HG02981 (cell line): Measurements from ENCODE around the gene PARP3.

Experiments
- ATAC-seq: cut with Tn5 transposase; IDR thresholded peaks from one replicate; pipeline ENCODE4 v1.9.1; 2021; ENCODE audit warnings: mild to moderate bottlenecking, moderate library complexity; ENCODE audit not compliant: unreplicated experiment

Gene PARP3

DNA sequence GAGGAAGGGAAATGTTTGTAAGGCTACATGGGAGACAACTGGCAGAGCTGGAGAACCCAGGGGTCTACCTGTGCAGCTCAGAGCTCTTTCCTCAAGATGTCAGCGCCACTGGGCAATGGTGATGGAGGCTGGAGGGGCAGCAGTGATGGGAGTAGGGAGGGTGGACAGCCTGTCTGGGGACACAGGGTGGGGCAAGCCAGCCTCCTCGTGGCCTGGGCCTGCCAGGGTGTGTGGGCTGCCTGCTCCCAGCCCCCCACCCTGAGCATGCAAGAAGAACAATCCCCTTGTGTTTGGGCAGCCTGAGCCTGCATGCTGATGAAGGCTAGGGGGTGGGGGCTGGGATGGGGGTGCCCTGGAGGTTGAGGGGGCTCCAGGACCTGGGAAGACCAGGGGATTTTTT is 23.9 kb downstream of the PARP3 start:
- ATAC-seq = no peak

DNA sequence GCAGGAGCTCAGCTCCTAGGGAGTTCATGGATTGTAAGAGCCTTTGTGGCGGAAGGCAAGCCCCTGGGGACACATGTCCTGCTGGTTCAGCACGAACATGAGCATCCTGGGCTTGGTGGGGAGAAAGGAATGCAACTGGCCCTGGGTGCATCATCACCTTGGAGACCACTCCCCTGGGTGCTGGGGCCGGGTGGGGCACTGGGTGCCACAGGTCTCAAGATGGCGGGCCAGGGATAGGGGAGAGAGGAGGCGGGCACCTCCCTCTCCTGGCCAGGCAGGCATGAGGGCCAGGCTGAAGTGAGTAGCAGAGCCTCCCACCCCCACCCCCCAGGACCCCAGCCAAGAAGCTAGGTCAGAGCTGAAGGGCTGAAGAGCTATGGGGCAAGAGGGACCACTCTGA is 24.3 kb downstream of the PARP3 start:
- ATAC-seq = no peak

DNA sequence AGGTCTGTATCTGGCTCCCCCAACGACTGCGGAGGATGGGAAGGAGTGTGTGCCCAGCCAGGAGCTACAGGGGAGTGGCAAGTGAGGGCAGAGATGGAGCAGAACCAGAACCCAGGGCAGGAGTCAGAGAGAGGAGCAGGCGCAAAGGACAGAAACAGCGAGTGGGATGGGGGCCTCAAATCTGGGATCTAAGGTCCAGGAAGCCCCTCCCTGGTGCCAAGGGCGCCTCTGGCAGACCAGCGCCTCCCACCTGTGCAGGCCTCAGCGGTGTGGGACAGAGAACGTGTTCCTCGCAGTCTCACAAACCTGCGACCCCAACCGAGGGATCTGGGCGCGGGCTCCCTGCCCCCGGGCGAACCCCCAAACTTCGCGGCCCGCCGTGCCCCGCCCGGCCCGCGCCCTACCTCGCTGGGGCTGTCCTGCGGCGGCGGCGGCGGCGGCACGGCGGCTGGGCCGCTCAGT is 24.8 kb downstream of the PARP3 start:
- ATAC-seq = peak; percentile 25

DNA sequence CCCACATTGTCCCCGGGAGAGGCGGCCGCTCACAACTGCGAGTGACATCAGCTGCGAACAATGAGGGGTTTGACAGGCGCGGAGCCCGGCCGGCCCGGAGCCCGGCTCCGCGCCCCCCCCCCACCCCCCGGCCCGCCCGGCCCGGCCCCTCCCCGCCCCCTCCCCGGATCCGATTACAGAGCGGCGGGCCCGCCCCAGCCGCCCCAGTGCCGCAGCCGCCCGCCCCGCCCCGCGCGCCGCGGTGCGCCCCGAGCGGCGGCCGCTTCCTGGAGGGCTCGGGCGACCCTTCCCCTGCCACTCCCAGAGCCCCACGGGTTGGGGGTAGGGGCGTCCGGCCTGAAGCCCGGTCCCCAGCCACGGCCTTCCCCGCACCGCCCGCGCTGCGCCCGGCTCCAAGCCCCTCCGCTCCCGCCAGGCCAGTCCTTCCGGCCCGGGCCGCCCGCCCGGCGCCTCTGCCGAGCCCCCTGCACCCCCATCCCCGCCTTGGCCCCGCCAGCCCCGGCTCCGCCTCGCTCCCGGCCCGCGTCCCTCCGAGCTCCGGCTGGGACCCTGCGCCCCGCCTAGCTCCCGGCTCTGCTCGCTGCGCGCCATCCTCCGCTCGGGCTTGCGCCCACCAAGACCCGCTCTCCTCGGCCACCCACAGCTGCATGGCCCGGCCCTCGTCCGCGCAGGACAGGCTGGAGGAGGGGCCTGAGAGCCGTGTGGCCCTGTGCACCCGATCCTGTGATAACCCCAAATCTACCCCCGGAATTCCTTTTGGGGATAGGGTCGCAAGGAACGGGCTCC is 25.4 kb downstream of the PARP3 start, which contains the start of gene PCBP4:
PCBP4 (minus strand) TSS at position 71 of the 786 bp plus-strand sequence. CDS start 6,214 bp downstream, outside the sequence.
- ATAC-seq = peak; percentile 49

DNA sequence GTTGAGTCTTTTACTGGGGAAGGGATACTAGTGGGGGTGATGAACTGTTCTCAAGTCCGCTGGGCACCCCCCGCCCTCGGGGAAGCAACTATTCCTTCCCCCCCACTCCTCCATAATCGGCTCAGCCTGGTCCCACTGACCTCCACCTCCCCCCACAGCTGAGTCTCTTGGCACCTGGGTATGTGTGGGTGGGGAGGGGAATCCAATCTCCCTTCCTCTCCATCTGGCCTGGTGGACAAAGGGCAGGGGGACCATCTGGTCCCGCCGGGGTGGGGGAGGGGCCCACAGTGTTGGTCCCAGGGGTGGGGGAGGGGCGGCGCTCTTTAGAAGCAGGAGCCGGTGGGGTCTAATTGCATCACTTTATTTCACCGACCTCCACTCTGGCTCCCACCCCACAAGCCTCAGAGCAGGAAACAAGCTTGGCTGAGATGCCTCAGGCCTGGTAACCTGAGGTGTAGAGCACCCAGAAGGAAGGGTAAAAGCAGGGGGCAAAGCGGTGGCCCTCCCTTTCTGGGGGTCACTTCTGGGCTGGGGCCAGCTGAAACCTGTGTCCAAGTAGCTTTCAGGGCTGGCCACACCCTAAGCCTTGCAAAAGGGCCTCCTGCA is 26.1 kb downstream of the PARP3 start:
- no peak for ATAC-seq

DNA sequence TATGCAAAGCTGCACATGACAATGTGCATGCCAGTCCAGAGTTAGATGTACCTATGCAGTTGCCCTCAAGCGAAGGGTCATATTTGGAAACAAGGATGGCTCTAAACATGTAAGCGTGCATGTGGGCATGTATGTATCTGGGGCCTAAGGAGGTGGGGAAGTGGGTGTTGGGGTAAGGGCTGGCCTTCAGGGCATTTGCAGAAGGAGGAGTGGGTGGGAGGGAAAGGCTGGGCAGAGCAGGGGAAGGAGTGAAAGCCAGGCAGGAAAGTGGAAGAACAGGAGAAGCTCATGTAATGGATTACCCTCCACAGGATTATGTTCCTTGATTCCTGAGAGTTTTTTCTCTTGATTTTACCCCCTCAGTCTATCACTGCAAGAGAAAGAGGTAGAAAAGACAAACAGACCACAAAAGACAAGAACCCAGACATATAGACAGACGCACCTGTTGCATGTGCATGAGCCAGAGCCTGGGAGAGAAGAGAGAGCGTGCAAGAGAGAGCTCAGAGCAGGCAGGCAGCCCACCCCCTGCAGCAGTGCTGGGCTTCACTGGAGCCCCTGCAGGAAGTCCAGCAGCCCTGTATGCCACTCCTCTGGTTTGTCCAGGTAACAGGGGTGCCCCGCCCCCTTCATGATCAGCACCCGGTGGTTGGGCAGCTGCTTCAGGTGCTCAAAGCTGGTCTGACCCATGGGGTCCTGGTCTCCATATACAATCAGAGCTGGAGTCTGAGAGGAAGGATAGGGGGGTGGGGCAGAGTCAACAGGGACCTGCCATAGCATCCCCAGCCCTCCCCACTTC is 26.9 kb downstream of the PARP3 start:
- ATAC-seq = no peak

DNA sequence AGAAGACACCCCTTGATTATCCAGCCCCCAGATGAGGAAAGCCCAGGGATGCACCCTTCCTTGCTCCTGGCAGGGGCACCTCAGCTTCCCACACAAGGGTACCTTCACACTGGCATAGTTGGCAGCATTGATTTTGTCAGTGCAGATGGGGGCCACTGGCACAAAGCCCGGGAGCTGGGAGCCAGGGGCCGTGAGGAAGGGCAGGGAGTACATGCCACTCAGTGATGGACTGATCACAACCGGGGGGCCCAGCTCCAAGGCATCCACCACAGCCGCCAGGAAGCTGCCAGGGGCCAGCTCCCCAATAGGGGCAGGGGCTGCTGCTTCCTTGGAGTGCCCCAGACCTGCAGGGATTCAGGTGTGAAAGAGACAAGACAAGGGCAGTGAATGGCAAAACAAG is 27.7 kb downstream of the PARP3 start:
- ATAC-seq = no peak

DNA sequence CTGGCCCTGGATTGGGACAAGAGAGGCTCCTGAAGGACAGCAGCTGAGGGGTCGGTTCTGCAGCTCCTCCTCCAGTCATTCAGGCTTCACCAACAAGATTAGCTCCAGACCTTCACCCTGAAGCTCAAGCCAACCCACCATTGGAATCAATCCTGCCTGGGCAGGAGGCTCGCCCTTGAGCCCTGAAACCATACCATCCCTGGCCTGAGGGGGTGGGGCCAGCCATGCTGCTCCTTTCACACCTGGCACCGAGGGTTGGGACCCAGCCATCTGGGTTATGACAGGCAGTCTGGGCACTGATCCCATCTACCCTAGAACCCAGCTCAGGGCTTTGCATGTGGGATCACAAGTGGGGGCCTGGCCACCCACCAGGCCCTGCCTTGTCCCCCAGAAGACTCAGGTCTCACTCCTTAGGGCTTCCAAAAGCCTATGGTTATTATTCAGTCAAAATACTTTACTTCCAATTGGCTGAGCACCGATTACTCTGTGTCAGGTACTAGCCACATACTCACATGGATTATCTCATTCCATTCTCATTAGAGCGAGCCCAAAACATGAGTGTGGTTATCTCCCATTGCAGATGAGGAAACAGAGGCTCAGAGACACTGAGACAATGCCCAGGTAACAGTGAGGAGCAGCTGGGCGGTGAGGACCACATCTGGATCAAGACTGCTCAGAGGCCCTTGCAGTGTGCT is 28.6 kb downstream of the PARP3 start:
- ATAC-seq = no peak

DNA sequence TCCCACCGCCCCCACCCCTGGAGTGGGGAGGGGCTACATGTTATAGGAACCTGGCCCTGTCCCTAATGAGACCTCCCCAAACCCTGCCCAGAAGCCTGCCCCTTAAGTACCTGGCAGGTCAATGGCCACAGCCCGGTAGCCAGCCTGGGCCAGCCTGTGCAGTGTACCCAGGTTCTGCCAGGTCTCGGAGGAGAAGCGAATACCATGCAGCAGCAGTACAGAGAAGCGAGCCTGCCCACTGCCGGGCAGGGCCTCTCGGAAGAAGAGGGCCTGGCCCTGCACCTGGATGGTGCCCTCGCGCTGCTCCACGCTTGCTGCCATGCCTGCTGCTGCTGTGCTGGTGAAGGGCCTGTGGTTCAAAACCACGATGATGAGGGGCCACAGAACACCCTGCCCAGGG is 29.2 kb downstream of the PARP3 start:
- no peak for ATAC-seq

DNA sequence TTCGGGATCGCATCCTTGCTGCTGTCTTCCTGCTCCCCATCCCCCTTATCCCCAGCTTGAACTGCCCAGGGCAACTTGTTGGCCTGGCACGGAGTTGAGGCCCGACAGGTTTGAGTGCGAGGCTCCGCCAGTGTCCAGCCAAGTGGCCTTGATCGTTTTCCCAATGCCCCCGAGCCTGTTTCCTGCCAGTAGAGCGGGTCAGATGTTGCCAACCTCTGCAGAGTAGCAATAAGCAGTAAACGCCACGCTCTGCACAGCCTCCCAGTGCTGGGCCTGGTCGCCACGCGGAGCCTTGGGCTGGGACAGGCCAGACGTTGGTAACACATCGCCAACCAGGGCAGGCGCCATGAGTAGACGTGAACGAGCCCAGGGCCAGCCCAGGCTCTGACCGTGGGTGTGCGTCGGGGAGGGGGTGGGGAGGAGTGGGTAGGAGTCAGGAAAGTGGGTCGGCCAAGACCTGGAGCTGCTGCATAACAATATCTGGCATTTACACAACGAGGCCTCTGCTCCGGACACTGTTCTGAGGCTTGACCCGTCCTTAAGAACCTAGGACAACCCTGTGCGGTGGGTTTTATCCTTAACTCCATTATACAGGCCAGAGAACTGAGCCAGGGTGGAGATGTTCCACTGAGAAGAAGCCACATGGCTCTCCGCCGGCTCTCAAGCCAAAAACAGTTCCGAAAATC is 32.3 kb downstream of the PARP3 start:
- ATAC-seq = peak; percentile 9

DNA sequence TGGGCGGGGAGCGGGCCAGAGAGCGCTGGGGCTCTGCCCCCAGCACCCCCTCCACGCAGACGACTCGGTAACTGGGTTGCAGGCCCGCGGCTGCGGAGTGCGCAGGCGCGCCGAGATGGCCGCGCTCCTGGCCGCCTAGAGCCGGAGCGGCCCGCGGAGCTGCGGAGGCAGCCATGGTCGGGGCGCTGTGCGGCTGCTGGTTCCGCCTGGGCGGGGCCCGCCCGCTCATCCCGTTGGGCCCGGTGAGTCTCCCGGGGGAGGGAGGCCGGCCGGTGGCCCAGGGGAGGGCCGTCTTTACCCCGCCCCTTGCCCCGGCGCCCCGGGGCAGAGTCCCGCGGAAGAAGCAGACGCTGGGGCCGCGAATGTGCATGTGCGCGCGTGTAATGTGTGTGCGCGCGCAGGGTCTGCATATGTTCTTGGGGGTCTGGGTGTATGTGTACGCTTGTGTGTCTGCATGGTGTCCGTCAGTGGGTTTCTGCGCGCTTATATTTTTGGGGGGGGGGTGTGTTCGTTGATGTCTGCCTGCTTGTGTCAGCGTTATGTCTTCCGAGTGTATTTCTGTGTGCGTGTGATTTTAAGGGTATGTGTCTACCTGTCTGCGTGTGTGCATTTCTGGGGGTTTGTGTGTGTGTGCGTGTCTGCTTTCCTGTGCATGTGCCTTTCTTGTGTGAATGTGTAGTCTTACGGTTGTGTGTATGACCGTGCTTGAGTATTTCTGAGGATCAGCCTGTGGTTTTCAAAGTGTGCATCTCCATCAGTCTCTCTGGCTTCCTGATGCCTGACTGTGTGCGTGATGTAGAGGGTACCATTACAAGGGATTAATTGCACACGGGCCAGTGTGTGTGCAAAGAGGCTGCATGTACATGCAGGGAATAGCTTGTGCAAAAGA is 33.0 kb downstream of the PARP3 start, which contains the start of gene ABHD14A:
ABHD14A (plus strand) TSS at position 102 of the 889 bp plus-strand sequence; CDS start at position 174, 72 bp downstream.
- peak; percentile 41 for ATAC-seq

DNA sequence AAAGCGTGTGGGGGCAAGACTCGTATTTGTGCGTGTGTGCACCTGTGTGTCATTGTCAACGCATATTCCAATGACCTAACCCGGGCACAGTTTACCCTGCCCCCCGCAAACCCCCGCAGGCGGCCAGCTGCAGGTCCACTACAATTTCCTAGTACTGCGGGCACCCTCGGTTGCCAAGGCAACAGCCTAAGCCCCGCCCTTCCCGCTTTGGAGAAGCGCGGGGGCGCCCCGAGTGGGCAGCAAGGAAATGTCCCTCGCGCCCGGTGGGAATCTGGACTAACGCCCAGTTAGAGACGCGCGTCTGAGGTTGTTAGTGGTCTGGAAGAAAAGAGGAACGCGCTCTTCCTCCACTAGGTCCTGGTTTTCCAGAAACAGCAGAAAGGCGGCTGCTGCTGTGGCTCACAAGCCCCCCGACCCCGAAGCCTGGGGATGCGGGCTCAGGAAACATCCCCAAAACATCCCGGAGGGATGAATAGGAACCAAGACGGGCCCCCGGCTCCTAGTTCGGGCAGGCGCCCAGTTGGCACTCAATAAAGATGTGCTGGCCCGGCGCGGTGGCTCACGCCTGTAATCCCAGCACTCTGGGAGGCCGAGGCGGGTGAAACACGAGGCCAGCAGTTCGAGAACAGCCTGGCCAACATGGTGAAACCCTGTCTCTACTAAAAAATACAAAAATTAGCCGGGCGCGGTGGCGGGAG is 33.8 kb downstream of the PARP3 start:
- ATAC-seq = no peak

DNA sequence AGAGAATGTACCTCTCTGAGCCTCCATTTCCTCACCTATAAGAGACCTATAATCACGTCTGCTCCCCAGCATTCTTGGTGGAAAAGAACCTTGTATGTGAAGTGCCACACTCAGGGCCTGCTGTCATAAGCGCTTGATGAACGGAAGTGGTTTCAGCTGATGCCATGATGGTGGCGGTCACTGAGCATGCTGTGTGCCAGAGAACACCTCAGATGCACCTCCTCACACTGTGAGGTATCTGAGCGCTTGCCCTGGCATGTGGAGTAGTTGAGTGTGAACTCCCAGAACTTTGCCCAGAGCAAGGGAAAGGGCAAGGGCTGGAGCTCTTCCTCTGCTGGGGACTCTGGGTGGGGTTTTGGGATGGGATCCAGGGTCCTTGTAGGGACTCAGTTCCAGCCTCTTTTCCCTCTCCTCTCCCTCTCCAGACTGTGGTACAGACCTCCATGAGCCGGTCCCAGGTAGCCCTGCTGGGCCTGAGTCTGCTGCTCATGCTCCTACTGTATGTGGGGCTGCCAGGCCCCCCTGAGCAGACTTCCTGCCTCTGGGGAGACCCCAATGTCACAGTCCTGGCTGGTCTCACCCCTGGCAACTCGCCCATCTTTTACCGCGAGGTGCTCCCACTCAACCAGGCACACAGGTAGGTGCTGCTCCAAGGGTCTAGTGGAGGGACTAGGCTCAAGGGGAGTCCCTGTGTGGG is 35.4 kb downstream of the PARP3 start:
- no peak for ATAC-seq

DNA sequence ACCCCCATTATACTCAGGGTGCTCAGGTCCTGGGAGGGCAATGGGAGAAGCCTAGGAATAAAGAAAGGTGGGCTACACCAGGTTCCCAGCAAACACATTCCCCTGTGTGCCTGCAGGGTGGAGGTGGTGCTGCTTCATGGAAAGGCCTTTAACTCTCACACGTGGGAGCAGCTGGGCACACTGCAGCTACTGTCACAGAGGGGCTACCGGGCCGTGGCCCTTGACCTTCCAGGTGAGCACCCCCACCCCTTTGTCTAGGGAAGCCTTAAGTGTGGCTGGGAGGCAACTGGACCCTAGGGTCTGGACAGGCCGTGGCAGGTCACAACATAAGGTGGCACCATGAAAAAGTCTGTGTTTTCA is 36.0 kb downstream of the PARP3 start:
- ATAC-seq = no peak

DNA sequence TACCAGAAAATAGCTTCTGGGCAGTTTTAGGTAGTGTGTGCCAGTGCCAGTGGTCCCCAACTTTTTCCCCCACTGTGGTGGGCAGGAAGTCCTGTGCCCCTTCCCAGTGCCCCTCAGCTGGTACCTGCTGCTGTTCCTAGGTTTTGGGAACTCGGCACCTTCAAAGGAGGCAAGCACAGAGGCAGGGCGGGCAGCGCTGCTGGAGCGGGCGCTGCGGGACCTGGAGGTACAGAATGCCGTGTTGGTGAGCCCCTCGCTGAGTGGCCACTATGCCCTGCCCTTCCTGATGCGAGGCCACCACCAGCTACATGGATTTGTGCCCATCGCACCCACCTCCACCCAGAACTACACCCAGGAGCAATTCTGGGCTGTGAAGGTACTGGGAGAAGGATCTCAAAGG is 38.1 kb downstream of the PARP3 start:
- no peak for ATAC-seq

DNA sequence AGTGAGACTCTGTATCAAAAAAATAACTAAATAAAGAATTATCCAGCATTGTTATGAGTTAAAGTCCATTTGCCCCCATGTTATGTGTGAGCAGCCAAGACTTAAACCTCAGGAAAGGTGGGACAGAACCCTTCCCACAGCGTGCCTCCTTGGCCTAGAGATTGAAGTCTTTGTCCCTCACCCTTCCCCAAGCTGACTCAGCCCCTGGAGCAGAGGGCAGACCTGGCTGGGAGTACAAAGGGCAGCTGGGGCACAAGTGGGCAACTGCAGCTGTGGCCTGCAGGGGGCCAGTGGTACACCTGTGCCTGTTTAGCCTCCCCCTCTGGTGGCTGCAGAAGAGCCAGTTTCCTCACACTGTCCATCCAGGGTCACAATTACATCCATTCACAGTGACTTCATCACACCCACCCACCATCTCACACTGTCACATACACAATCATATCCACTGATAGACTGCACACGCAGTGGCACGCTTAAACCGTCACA is 40.2 kb downstream of the PARP3 start:
- peak; percentile 51 for ATAC-seq

DNA sequence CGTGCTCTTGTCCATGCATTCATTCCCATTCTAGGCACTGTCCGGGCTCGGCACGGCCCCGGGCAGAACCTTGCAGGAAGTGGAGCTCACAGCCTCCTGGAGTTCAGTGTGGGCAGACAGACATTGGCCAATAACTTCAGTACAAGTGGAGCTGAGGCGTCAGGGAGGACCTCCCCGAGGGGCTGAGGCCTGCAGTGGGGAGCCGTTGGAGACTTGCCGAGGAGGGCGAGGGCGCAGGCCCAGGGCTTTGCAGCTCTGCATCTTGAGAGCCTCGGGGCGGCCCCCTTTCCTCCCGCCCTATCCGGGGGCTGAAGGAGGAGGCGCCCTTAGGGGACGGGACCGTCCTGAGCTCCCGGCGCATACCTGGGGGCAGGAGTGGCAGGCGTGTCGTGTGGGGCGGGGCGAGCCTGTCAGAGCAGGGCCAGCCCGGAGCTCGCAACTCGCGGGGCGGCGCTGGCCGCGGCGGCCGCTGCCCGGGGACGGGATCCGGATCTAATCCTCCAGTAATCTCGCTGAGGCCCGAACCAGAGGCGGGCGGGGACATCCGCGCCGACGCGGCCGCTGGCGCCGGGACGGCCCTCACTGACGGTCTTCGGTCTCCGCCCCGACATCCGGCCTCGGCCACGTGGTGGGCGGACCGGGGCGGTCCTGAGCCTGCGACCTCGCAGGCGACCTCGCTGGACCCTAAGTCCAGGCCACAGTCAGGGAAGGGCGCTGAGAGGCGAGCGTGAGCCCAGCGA is 40.8 kb downstream of the PARP3 start, which contains the start of gene ACY1:
ACY1 (plus strand) TSS at position 698 of the 740 bp plus-strand sequence. CDS start 530 bp downstream, outside the sequence.
- ATAC-seq = peak; percentile 59
